GM06990 (cell line): ENCODE data around the gene CCDC85B.

Source experiments
- DNase-seq: peaks from one replicate; pipeline ENCODE4 v3.0.0-alpha.2; 2011; ENCODE audit not compliant: insufficient read length; ENCODE audit errors: extremely low read depth
- H3K27me3 ChIP-seq: replicated peaks from 2 replicates; pipeline ENCODE4 v1.6.0; 2011; ENCODE audit warnings: low read length; ENCODE audit not compliant: control insufficient read depth, insufficient read depth
- H3K36me3 ChIP-seq: 2 replicates; pipeline ENCODE4 v1.5.1; 2011; ENCODE audit warnings: low read length; ENCODE audit not compliant: control insufficient read depth, insufficient read depth
- H3K4me3 ChIP-seq: replicated peaks from 2 replicates; pipeline ENCODE4 v1.5.1; 2011; ENCODE audit warnings: low read depth, mild to moderate bottlenecking, control low read depth, low read length
- TF ChIP-seq, protein P1 (sequence below): IDR thresholded peaks from 2 replicates; pipeline ENCODE4 v1.5.1; 2011; ENCODE audit warnings: low read length, control low read depth, mild to moderate bottlenecking, inconsistent platforms; ENCODE audit not compliant: insufficient read depth, poor library complexity, severe bottlenecking

The CCDC85B gene

DNA sequence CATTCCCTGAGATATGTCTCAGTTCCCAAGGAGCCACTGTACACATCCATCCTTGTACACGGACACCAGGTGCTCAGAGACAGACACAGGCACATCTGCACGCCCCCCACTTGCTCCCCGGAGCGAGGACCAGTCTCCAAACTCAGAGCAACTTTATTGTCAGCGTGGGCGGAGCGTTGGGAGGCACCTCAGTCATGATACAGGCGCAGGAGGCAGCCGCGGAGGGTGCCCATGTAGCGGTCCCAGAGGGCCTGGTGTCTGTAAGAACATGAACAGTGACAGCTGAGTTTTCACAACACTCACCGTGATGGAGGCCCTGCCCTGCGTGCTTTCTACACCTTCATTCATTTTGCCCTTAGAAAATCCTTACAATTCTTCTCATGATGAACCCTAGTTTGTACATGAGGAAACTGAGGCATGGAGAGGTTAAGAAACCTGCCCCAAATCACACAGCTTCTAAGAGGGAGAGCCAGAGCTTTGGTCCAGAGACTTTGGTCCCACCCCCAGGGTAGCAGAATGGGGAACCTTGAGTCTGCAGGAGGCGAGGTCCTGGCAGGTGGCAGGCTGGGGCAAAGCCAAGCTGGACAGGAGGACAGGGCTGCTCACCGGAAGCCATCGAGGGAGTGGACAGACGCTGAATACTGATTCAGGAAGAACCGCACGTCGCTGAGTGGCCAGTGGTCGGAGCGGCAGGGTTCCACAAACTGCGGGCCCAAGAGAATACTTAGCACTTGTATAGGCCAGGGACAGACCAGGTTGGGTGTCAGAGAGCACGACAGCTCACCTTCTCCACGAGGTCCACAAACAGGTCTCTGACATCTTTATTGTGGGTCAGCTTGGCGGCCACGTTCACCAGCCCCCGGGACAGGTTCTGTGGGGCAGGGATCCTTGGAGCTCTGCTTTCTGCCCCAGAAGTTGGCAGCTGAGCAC is 6.4 kb upstream of the CCDC85B start:
- no peaks in the 10 kb centered on the region for H3K27me3 ChIP-seq
- DNase-seq, result no peak
- peaks cover 30% of the 10 kb centered on the region for H3K36me3 ChIP-seq
- TF ChIP-seq, protein P1, sequence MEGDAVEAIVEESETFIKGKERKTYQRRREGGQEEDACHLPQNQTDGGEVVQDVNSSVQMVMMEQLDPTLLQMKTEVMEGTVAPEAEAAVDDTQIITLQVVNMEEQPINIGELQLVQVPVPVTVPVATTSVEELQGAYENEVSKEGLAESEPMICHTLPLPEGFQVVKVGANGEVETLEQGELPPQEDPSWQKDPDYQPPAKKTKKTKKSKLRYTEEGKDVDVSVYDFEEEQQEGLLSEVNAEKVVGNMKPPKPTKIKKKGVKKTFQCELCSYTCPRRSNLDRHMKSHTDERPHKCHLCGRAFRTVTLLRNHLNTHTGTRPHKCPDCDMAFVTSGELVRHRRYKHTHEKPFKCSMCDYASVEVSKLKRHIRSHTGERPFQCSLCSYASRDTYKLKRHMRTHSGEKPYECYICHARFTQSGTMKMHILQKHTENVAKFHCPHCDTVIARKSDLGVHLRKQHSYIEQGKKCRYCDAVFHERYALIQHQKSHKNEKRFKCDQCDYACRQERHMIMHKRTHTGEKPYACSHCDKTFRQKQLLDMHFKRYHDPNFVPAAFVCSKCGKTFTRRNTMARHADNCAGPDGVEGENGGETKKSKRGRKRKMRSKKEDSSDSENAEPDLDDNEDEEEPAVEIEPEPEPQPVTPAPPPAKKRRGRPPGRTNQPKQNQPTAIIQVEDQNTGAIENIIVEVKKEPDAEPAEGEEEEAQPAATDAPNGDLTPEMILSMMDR, result no peak
- no peak overlapping the region for H3K4me3 ChIP-seq

DNA sequence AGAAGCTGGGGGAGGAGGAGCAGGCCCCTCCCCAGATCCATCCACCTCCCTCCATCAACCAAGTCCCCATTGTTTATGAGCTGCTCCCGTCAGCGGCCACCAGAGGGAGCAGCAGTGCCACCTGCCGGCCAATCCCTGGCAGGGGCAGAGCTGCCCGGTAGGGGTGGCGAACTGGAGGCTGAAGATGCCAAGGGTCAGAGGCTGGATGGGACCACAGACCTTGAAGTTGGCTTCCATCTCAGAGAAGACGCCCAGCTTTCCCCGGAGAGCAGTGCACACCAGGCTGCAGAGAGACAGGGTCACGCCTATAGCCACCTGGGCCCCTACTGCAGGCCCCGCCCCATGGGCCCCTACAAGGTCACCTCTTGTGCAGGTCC is 5.8 kb upstream of the CCDC85B start:
- peak; percentile 80 for DNase-seq
- Histone ChIP-seq H3K36me3 (peaks cover 30% of the 10 kb centered on the region), H3K27me3 (no peaks in the 10 kb centered on the region), H3K4me3 (no peak overlapping the region)
- TF ChIP-seq, protein P1, result peak; percentile 100

DNA sequence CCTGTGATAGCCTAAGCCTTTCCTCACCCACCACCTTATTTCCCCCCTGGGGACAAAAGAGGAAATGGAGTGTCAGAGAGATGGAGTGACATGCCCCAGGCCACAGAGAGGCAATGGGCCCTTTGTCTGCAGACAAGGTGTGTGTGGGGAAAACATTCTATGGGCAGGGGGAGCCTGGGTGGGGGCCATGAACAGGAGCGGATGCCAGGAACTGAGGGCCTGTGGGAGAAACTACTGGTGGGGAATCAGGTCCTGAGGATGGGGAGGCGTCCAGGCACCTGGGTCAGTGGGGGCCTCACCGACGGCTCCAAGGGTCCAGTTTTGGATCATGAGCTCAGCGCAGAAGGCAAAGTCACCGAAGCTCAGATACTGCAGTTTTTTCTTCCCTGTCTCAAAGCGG is 5.2 kb upstream of the CCDC85B start:
- TF ChIP-seq, protein P1, result no peak
- H3K4me3 ChIP-seq, result no peak overlapping the region
- H3K36me3 ChIP-seq, result peaks cover 30% of the 10 kb centered on the region
- no peaks in the 10 kb centered on the region for H3K27me3 ChIP-seq
- DNase-seq, result no peak

DNA sequence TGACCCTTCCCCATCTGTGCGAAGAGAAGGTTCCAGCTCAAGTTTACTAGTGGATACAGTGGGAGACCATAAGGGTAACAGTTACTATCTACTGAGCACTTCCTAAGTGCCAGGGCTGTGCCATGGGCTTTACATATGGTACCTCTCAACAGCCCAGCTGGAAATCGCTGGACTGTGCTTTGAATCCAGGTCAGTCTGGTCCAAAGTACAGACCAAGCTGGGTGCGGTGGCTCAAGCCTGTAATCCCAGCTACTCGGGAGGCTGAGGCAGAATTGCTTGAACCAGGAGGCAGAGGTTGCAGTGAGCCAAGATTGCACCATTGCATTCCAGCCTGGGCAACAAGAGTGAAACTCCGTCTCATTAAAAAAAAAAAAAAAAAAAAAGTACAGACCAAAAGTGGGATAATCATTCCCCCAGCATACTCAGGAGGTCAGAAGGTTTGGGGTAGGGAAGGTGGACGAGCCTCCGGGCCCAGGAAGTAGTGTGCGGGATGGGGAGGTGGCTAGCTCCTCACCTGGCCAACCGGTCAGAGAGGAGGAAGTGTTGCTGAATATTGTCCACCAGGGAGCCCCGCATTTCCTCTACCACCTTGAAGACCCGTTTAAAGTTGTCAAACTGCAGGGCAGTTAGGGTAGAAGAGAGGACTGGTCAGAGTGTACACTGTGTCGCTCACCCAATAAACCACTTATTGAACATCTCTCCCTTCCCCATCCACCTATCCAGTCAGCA is 4.5 kb upstream of the CCDC85B start:
- Histone ChIP-seq H3K4me3 (no peak overlapping the region), H3K27me3 (no peaks in the 10 kb centered on the region)

DNA sequence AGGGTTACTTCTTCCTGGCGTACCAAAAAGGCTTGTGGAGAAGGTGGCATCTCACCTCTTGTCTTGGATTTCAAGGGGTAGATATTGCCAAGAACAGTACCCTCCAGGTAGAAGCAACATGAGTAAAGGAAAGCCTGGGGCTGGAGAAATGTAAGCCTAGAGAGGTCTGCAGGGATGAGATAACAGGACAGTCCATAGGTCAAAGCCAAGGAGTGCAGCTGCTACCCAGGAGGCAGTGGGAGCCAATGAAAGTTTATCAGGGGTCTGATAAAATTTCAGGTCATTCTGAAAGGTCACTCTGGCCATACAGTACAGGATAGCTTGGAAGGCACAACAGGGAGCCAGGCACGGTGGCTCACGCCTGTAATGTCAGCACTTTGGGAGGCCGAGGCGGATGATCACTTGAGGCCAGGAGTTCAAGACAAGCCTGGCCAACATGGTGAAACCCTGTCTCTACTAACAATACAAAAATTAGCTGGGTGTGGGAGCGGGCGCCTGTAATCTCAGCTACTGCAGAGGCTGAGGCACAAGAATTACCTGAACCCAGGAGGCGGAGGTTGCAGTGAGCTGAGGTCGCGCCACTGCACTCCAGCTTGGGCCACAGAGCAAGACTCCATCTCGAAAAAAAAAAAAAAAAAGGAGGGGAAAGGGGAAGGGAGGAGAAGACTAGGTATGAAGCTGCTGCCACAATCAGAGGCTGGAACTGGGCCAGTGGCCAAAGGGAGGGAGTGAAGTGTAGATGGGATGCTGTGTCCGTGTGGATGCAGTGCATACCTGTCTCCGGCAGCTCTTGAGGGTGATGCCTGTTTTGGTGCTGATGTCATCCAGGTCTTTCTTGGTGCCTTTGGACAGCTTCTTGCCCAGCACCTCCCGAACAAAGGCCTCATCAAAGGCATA is 3.4 kb upstream of the CCDC85B start:
- TF ChIP-seq, protein P1, result no peak
- H3K36me3 ChIP-seq, result peaks cover 28% of the 10 kb centered on the region
- DNase-seq, result no peak
- H3K4me3 ChIP-seq, result peak overlapping the region; percentile 96
- no peaks in the 10 kb centered on the region for H3K27me3 ChIP-seq

More for the DNA sequence above, 4.5 kb upstream of the CCDC85B start:
- DNase-seq, result no peak
- TF ChIP-seq, protein P1, result no peak
- peaks cover 30% of the 10 kb centered on the region for H3K36me3 ChIP-seq
